Neural crest cell (in vitro differentiated cells): ENCODE measurements around the gene DNASE2B. TPM values are rescaled to one million over a fixed set of nuclear protein-coding genes. Genes with fewer than 3 reads are reported as not detected.

Source experiments
- DNase-seq: peaks from one replicate; pipeline ENCODE4 v3.0.0; 2021; ENCODE audit warnings: low read depth, mixed read lengths, low spot score
- H3K27ac Mint-ChIP-seq: one replicate; pipeline ENCODE4 v1.8.0; 2021; ENCODE audit warnings: mild to moderate bottlenecking, mixed read lengths; ENCODE audit not compliant: unreplicated experiment
- H3K27me3 Mint-ChIP-seq: 2 replicates; pipeline ENCODE4 v1.8.0; 2021; ENCODE audit warnings: low read depth, mild to moderate bottlenecking, mixed read lengths
- H3K36me3 Mint-ChIP-seq: 2 replicates; pipeline ENCODE4 v1.8.0; 2021; ENCODE audit warnings: low read depth, mild to moderate bottlenecking, mixed read lengths
- H3K4me1 Mint-ChIP-seq: 2 replicates; pipeline ENCODE4 v1.8.0; 2021; ENCODE audit warnings: mixed read lengths
- H3K4me3 Mint-ChIP-seq: one replicate; pipeline ENCODE4 v1.8.0; 2021; ENCODE audit warnings: mild to moderate bottlenecking, mixed read lengths
- H3K9me3 Mint-ChIP-seq: 2 replicates; pipeline ENCODE4 v1.8.0; 2021; ENCODE audit warnings: mixed read lengths
- CTCF ChIP-seq: fragments of 200-600 bp; sonication (generic); conservative IDR thresholded peaks from 2 replicates; pipeline ENCODE4 v1.5.0; 2021; ENCODE audit warnings: antibody characterized with exemption, mild to moderate bottlenecking
- total RNA-seq: library from RNA; stranded (reverse); gene quantifications from 2 replicates; pipeline ENCODE4 v1.2.1, GENCODE V29; 2021

DNASE2B gene
- total RNA-seq, 1 donor from 2014 or later = not detected

DNA sequence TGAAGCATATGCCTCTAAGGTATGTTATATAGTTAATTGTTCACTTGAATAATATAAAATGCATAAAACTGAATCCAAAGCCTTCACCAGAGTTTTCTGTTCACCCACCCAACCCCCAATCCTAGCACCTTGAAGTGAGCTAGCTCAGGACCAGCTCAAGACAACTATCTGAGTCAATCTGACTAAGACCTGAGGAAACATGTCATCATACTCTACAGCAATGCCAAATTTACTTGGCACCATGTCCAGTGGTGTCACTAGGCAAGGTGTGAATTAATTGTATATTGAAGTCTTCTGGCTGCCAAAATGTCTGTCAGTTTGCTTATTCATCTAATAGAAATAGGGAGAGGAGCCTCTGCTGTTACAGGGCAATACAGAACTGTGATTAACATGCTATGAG lies 3.8 kb downstream of the DNASE2B start:
- no peak overlapping the region for H3K27ac Mint-ChIP-seq
- H3K27me3 Mint-ChIP-seq = no peaks in the 10 kb centered on the region
- DNase-seq = no peak
- peaks cover 5% of the 10 kb centered on the region for H3K4me1 Mint-ChIP-seq
- no peaks in the 10 kb centered on the region for H3K9me3 Mint-ChIP-seq
- no peak overlapping the region for H3K4me3 Mint-ChIP-seq
- H3K36me3 Mint-ChIP-seq = no peaks in the 10 kb centered on the region
- TF ChIP-seq CTCF = no peak

DNA sequence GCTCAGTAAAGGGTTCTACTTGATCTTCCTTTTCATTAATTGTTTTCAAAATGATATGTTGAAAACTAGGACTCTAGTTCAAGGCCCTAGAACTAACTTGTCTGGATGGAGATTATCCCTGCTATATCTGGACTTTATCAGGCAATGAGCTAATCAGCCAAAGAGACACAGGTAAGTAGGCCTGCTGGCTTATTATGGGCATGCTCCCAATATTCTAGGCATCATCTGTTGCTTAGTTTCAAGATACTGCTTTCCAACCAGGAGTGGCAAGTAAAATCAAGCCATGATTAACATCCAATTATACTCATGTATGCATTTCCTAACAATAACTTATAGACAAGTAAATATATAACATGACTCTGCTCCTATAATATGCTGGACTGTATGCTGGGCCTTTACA lies 4.2 kb downstream of the DNASE2B start:
- Mint-ChIP-seq H3K36me3 (no peaks in the 10 kb centered on the region), H3K27ac (no peak overlapping the region), H3K27me3 (no peaks in the 10 kb centered on the region), H3K4me3 (no peak overlapping the region), H3K4me1 (peaks cover 5% of the 10 kb centered on the region), H3K9me3 (no peaks in the 10 kb centered on the region)
- no peak for TF ChIP-seq CTCF
- no peak for DNase-seq

DNA sequence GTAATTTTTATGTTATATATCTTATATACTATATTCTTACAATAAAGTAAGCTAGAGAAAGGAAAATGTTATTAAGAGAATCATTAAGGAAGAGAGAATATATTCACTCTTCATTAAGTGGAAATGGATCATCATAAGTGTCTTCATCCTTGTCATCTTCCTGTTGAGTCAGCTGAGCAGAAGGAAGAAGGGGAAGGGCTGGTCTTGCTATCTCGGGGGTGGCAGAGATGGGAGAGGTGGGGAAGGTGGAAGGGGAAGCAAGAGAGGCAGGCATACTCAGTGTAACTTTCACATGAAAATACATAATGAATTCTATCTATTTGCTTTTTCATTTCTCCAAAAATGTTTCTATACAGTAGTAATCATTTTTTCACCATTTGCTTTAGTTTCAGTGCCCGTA lies 5.1 kb downstream of the DNASE2B start:
- Mint-ChIP-seq H3K36me3 (no peaks in the 10 kb centered on the region), H3K27me3 (no peaks in the 10 kb centered on the region), H3K9me3 (no peaks in the 10 kb centered on the region), H3K4me3 (no peak overlapping the region), H3K27ac (no peak overlapping the region), H3K4me1 (peaks cover 5% of the 10 kb centered on the region)
- TF ChIP-seq CTCF = no peak
- no peak for DNase-seq

GRCh38 chr1:84406346-84406861 lies 8.1 kb downstream of the DNASE2B start:
- Mint-ChIP-seq H3K9me3 (no peaks in the 10 kb centered on the region), H3K4me1 (peaks cover 5% of the 10 kb centered on the region), H3K36me3 (no peaks in the 10 kb centered on the region), H3K27me3 (no peaks in the 10 kb centered on the region), H3K27ac (no peak overlapping the region), H3K4me3 (no peak overlapping the region)
- TF ChIP-seq CTCF = no peak
- no peak for DNase-seq

DNA sequence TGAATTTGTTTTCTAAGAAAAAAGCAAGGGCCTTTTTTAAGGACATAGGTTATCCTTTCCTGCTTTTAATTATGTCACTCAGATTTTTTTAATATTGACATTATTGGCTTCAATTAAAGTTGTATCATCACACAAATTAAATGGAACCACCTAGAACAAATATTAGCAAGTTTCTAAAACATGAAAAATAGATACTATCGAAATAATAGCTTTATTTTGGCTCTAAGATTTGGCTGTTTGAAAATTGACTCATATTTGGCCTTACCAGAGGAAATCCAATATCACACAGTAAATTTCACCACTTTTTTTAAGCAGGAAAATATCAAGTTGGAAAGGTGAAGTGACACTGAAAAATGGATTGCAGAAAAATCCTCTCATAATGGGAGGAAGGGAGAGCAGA lies 9.2 kb downstream of the DNASE2B start:
- Mint-ChIP-seq H3K4me3 (no peak overlapping the region), H3K27me3 (no peaks in the 10 kb centered on the region), H3K4me1 (peaks cover 5% of the 10 kb centered on the region), H3K9me3 (no peaks in the 10 kb centered on the region), H3K27ac (no peak overlapping the region), H3K36me3 (no peaks in the 10 kb centered on the region)
- no peak for TF ChIP-seq CTCF
- no peak for DNase-seq
